Prostate gland (tissue), 2 donors: Measurements from ENCODE around the gene LMX1B.

Source experiments
- POLR2A ChIP-seq: fragments of 450-650 bp; IDR thresholded peaks from one replicate; pipeline ENCODE4 v1.6.1; 2016; ENCODE audit warnings: antibody characterized with exemption, mild to moderate bottlenecking
- TF ChIP-seq, protein P1 (sequence below), 4 experiments: fragments of 200-600 bp in 2 of 4; fragments of 450-650 bp in 2 of 4; sonication (generic) in 2 of 4; IDR thresholded peaks; 1 replicate in 3 of 4; 2 replicates in 1 of 4; pipeline ENCODE4 v1.5.1; 2016 to 2019; ENCODE audit warnings: antibody characterized with exemption in 4 of 4, mild to moderate bottlenecking in 2 of 4, moderate library complexity in 2 of 4

DNA sequence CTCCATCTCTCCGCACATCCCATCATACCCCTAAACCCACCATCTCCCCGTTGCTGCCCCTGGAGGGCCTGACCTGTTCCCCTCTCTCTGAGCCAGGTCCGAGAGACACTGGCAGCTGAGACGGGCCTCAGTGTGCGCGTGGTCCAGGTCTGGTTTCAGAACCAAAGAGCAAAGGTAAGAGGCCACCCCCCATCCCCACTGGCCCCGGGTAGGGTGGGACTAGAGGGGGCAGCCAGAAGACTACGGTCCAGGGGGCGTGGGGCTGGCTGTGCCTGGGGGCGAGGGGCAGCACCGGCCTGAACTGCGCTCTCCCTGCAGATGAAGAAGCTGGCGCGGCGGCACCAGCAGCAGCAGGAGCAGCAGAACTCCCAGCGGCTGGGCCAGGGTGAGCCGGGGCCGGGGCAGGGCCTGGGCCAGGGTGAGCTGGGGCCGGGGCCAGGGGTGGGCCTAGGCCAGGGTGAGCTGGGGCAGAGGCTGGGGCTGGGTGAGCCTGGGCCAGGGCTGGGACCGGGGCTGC is 79.8 kb downstream of the LMX1B start:
- TF ChIP-seq, protein P1, sequence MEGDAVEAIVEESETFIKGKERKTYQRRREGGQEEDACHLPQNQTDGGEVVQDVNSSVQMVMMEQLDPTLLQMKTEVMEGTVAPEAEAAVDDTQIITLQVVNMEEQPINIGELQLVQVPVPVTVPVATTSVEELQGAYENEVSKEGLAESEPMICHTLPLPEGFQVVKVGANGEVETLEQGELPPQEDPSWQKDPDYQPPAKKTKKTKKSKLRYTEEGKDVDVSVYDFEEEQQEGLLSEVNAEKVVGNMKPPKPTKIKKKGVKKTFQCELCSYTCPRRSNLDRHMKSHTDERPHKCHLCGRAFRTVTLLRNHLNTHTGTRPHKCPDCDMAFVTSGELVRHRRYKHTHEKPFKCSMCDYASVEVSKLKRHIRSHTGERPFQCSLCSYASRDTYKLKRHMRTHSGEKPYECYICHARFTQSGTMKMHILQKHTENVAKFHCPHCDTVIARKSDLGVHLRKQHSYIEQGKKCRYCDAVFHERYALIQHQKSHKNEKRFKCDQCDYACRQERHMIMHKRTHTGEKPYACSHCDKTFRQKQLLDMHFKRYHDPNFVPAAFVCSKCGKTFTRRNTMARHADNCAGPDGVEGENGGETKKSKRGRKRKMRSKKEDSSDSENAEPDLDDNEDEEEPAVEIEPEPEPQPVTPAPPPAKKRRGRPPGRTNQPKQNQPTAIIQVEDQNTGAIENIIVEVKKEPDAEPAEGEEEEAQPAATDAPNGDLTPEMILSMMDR (IDR thresholded peaks at IDR 0.05) = no peak
- no peak for TF ChIP-seq POLR2A
